Liver (tissue), 9 donors: ENCODE measurements around the gene CCIN. TPM values are rescaled to one million over a fixed set of nuclear protein-coding genes. Genes with fewer than 3 reads are reported as not detected.

Experiments
- DNase-seq: peaks from one replicate; pipeline ENCODE4 v3.0.0-alpha.2; 2017; ENCODE audit warnings: low spot score
- H3K27ac ChIP-seq, 2 donors: one replicate each; pipeline ENCODE4 v1.7.0; 2013; ENCODE audit warnings: inconsistent platforms in 2 of 2, low read length in 2 of 2, control low read depth in 1 of 2, low read depth in 1 of 2, mild to moderate bottlenecking in 1 of 2
- H3K27me3 ChIP-seq, 4 donors: one replicate each; pipeline versions ENCODE4 v1.6.1 to v1.7.0; 2013; ENCODE audit warnings: low read length in 3 of 4, inconsistent platforms in 1 of 4, mild to moderate bottlenecking in 1 of 4, moderate library complexity in 1 of 4; ENCODE audit not compliant: control insufficient read depth in 4 of 4, insufficient read depth in 4 of 4
- H3K36me3 ChIP-seq, 4 donors: one replicate each; pipeline versions ENCODE4 v1.6.1 to v1.7.0; 2013; ENCODE audit warnings: low read length in 3 of 4, mild to moderate bottlenecking in 3 of 4, low read depth in 1 of 4, moderate library complexity in 1 of 4; ENCODE audit not compliant: control insufficient read depth in 4 of 4, insufficient read depth in 3 of 4
- H3K4me1 ChIP-seq, 4 donors: one replicate each; pipeline versions ENCODE4 v1.6.1 to v1.7.0; 2013; ENCODE audit warnings: low read length in 3 of 4, mild to moderate bottlenecking in 3 of 4, moderate library complexity in 1 of 4; ENCODE audit not compliant: control insufficient read depth in 4 of 4, insufficient read depth in 4 of 4
- H3K4me3 ChIP-seq, 3 donors: one replicate each; pipeline versions ENCODE4 v1.6.1 to v1.7.0; 2013; ENCODE audit warnings: low read length in 3 of 3, control low read depth in 1 of 3, low read depth in 1 of 3, mild to moderate bottlenecking in 1 of 3
- H3K9ac ChIP-seq, 2 donors: one replicate each; pipeline ENCODE4 v1.7.0; 2013; ENCODE audit warnings: low read length in 2 of 2, mild to moderate bottlenecking in 2 of 2, moderate library complexity in 2 of 2, control low read depth in 1 of 2, low read depth in 1 of 2
- H3K9me3 ChIP-seq, 4 donors: one replicate each; pipeline versions ENCODE4 v1.6.1 to v1.7.0; 2013; ENCODE audit warnings: low read length in 3 of 4; ENCODE audit not compliant: control insufficient read depth in 4 of 4
- EGR1 ChIP-seq, 2 donors: IDR thresholded peaks; 2 replicates each; pipeline ENCODE4 v1.6.1; 2016 to 2018; ENCODE audit warnings: antibody characterized with exemption in 2 of 2, low read depth in 2 of 2
- FOXA1 ChIP-seq: IDR thresholded peaks from 2 replicates; pipeline ENCODE4 v1.6.1; 2016; ENCODE audit warnings: antibody characterized with exemption
- FOXA2 ChIP-seq: IDR thresholded peaks from 2 replicates; pipeline ENCODE4 v1.6.1; 2016; ENCODE audit warnings: antibody characterized with exemption
- GABPA ChIP-seq, 2 donors: IDR thresholded peaks in 1 of 2; conservative IDR thresholded peaks in 1 of 2; 2 replicates each; pipeline ENCODE4 v1.6.1; 2016; ENCODE audit warnings: antibody characterized with exemption in 2 of 2, mild to moderate bottlenecking in 1 of 2, moderate library complexity in 1 of 2
- HNF4A ChIP-seq, 2 donors: conservative IDR thresholded peaks; 2 replicates each; pipeline ENCODE4 v1.6.1; 2016; ENCODE audit warnings: antibody characterized with exemption in 2 of 2, mild to moderate bottlenecking in 2 of 2
- HNF4G ChIP-seq: IDR thresholded peaks from 2 replicates; pipeline ENCODE4 v1.6.1; 2016; ENCODE audit warnings: antibody characterized with exemption
- JUND ChIP-seq, 2 donors: IDR thresholded peaks; 2 replicates each; pipeline ENCODE4 v1.6.1; 2016; ENCODE audit warnings: antibody characterized with exemption in 2 of 2
- NR2F2 ChIP-seq: IDR thresholded peaks from 2 replicates; pipeline ENCODE4 v1.6.1; 2016; ENCODE audit warnings: antibody characterized with exemption
- RAD21 ChIP-seq, 2 donors: IDR thresholded peaks; 2 replicates each; pipeline ENCODE4 v1.6.1; 2016; ENCODE audit warnings: antibody characterized with exemption in 2 of 2, mild to moderate bottlenecking in 2 of 2
- RXRA ChIP-seq, 2 donors: IDR thresholded peaks; 2 replicates each; pipeline ENCODE4 v1.6.1; 2017 to 2018; ENCODE audit warnings: antibody characterized with exemption in 2 of 2, mild to moderate bottlenecking in 1 of 2
- SP1 ChIP-seq: IDR thresholded peaks from 2 replicates; pipeline ENCODE4 v1.6.1; 2018; ENCODE audit warnings: antibody characterized with exemption, mild to moderate bottlenecking
- TAF1 ChIP-seq: conservative IDR thresholded peaks from 2 replicates; pipeline ENCODE4 v1.6.1; 2016; ENCODE audit warnings: antibody characterized with exemption, mild to moderate bottlenecking
- YY1 ChIP-seq: IDR thresholded peaks from 2 replicates; pipeline ENCODE4 v1.6.1; 2016; ENCODE audit warnings: antibody characterized with exemption, mild to moderate bottlenecking
- WGBS: extraction: QIAGEN DNeasy Blood & Tissue Kit; methylation state at CpG from one replicate; pipeline ENCODE4 v1.1.7; 2013; 5-methylcytosine and 5-hydroxymethylcytosine counted together
- polyA plus RNA-seq, 2 donors: library from polyadenylated mRNA; stranded (reverse) in 1 of 2; unstranded in 1 of 2; fragments of 200-250 nt in 1 of 2; fragments of >200 nt in 1 of 2; fragmentation: Nextera tagmentation in 1 of 2; extraction: Ambion mirVana in 1 of 2; gene quantifications; one replicate each; pipeline versions ENCODE4 v1.2.1 to v1.2.3, GENCODE V29; 2013 to 2015
- total RNA-seq, 2 donors: library from RNA; depleted of rRNA; stranded (reverse); fragments of >200 nt; gene quantifications; one replicate each; pipeline ENCODE4 v1.2.3, GENCODE V29; 2014
- TF ChIP-seq, protein P1 (sequence below): fragments of 150-350 bp; IDR thresholded peaks from 2 replicates; pipeline ENCODE4 v1.5.1; 2017; ENCODE audit warnings: improper control_type of control experiment, low read depth, low read length; ENCODE audit not compliant: missing input control
- TF ChIP-seq, protein P2 (sequence below): IDR thresholded peaks from 2 replicates; pipeline ENCODE4 v1.6.1; 2016; ENCODE audit warnings: antibody characterized with exemption
- TF ChIP-seq, protein P3 (sequence below): IDR thresholded peaks from 2 replicates; pipeline ENCODE4 v1.6.1; 2016; ENCODE audit warnings: antibody characterized with exemption
- TF ChIP-seq, protein P4 (sequence below): IDR thresholded peaks from 2 replicates; pipeline ENCODE4 v1.6.1; 2016; ENCODE audit warnings: antibody characterized with exemption, mild to moderate bottlenecking
- TF ChIP-seq, protein P5 (sequence below): IDR thresholded peaks from 2 replicates; pipeline ENCODE4 v1.6.1; 2016; ENCODE audit warnings: antibody characterized with exemption
- donor health status: healthy.
- donor health status: healthy.
- donor health status: healthy.
- donor health status: healthy.
- donor health status: healthy.

The CCIN gene
- total and polyA plus RNA-seq, 4 donors = not detected

DNA sequence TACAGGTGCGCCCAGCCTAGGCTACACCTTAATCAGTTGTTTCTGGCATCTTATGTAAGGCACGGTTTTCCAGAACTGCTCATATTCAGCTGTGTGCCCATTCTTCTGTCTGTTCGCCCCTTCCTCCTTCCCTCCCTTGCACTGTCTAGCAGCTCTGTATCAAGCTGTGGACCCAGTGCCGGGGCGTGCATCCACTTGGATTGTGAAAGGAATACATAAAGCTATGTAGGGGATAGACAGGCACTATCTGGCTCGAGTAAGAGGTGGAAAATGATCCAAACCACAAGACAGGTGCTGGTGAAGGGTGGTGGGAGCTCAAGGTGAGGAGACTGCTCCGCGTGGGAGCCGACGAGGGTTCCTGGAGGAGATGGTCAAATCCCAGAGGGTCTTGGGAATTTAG, 30.7 kb upstream of the CCIN start:
- no peaks in the 10 kb centered on the region for H3K36me3 ChIP-seq
- no peaks in the 10 kb centered on the region for H3K27me3 ChIP-seq
- TF ChIP-seq FOXA1 (no peak), YY1 (no peak), JUND (IDR thresholded peaks at IDR 0.05) (no peak), HNF4A (conservative IDR thresholded peaks at IDR 0.05) (no peak), RAD21 (IDR thresholded peaks at IDR 0.05) (no peak), RXRA (IDR thresholded peaks at IDR 0.05) (no peak), NR2F2 (no peak), EGR1 (IDR thresholded peaks at IDR 0.05; ENCODE audit: low read depth in 2 of 2) (no peak), FOXA2 (no peak), HNF4G (no peak), SP1 (no peak), GABPA (IDR thresholded peaks at IDR 0.05 in 1 of 2, conservative IDR thresholded peaks at IDR 0.05 in 1 of 2) (no peak), TAF1 (no peak)
- TF ChIP-seq, protein P1, sequence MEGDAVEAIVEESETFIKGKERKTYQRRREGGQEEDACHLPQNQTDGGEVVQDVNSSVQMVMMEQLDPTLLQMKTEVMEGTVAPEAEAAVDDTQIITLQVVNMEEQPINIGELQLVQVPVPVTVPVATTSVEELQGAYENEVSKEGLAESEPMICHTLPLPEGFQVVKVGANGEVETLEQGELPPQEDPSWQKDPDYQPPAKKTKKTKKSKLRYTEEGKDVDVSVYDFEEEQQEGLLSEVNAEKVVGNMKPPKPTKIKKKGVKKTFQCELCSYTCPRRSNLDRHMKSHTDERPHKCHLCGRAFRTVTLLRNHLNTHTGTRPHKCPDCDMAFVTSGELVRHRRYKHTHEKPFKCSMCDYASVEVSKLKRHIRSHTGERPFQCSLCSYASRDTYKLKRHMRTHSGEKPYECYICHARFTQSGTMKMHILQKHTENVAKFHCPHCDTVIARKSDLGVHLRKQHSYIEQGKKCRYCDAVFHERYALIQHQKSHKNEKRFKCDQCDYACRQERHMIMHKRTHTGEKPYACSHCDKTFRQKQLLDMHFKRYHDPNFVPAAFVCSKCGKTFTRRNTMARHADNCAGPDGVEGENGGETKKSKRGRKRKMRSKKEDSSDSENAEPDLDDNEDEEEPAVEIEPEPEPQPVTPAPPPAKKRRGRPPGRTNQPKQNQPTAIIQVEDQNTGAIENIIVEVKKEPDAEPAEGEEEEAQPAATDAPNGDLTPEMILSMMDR = no peak
- TF ChIP-seq, protein P2, sequence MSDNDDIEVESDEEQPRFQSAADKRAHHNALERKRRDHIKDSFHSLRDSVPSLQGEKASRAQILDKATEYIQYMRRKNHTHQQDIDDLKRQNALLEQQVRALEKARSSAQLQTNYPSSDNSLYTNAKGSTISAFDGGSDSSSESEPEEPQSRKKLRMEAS = no peak
- TF ChIP-seq, protein P3, sequence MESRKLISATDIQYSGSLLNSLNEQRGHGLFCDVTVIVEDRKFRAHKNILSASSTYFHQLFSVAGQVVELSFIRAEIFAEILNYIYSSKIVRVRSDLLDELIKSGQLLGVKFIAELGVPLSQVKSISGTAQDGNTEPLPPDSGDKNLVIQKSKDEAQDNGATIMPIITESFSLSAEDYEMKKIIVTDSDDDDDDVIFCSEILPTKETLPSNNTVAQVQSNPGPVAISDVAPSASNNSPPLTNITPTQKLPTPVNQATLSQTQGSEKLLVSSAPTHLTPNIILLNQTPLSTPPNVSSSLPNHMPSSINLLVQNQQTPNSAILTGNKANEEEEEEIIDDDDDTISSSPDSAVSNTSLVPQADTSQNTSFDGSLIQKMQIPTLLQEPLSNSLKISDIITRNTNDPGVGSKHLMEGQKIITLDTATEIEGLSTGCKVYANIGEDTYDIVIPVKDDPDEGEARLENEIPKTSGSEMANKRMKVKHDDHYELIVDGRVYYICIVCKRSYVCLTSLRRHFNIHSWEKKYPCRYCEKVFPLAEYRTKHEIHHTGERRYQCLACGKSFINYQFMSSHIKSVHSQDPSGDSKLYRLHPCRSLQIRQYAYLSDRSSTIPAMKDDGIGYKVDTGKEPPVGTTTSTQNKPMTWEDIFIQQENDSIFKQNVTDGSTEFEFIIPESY = no peak
- TF ChIP-seq, protein P4, sequence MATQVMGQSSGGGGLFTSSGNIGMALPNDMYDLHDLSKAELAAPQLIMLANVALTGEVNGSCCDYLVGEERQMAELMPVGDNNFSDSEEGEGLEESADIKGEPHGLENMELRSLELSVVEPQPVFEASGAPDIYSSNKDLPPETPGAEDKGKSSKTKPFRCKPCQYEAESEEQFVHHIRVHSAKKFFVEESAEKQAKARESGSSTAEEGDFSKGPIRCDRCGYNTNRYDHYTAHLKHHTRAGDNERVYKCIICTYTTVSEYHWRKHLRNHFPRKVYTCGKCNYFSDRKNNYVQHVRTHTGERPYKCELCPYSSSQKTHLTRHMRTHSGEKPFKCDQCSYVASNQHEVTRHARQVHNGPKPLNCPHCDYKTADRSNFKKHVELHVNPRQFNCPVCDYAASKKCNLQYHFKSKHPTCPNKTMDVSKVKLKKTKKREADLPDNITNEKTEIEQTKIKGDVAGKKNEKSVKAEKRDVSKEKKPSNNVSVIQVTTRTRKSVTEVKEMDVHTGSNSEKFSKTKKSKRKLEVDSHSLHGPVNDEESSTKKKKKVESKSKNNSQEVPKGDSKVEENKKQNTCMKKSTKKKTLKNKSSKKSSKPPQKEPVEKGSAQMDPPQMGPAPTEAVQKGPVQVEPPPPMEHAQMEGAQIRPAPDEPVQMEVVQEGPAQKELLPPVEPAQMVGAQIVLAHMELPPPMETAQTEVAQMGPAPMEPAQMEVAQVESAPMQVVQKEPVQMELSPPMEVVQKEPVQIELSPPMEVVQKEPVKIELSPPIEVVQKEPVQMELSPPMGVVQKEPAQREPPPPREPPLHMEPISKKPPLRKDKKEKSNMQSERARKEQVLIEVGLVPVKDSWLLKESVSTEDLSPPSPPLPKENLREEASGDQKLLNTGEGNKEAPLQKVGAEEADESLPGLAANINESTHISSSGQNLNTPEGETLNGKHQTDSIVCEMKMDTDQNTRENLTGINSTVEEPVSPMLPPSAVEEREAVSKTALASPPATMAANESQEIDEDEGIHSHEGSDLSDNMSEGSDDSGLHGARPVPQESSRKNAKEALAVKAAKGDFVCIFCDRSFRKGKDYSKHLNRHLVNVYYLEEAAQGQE = no peak
- TF ChIP-seq, protein P5, sequence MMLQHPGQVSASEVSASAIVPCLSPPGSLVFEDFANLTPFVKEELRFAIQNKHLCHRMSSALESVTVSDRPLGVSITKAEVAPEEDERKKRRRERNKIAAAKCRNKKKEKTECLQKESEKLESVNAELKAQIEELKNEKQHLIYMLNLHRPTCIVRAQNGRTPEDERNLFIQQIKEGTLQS = no peak
- H3K9ac ChIP-seq = no peak overlapping the region
- H3K4me3 ChIP-seq = no peak overlapping the region
- H3K27ac ChIP-seq = no peak overlapping the region
- H3K9me3 ChIP-seq = no peaks in the 10 kb centered on the region
- peaks cover 10 to 35% (median 21%) of the 10 kb centered on the region in 4 donors for H3K4me1 ChIP-seq
- 96% methylated on average over 10 of the region's 10 CpGs for WGBS
- DNase-seq = no peak
